RWPE2 (cell line): ENCODE data around the gene DEF6.
A peak's percentile ranks its signal among the peaks of the same experiment; 100 is the strongest.

Source experiments
- ATAC-seq: fragments of 200-7000 bp; cut with Tn5 transposase; 3 replicates; pipeline ENCODE4 v1.9.1; 2021; ENCODE audit warnings: low read depth
- DNase-seq: peaks from one replicate; pipeline ENCODE4 v3.0.0-alpha.2; 2020; ENCODE audit warnings: low spot score
- H3K27ac ChIP-seq: fragments of 450-650 bp; 2 replicates; pipeline ENCODE4 v1.5.1; 2017; ENCODE audit warnings: mild to moderate bottlenecking; ENCODE audit not compliant: poor library complexity, severe bottlenecking
- H3K27me3 ChIP-seq: fragments of 250-450 bp; sonication (Bioruptor Pico); 2 replicates; pipeline ENCODE4 v1.5.1; 2021; ENCODE audit warnings: mild to moderate bottlenecking, moderate library complexity; ENCODE audit not compliant: insufficient read depth, poor library complexity, severe bottlenecking
- H3K36me3 ChIP-seq: fragments of 250-450 bp; sonication (Bioruptor Pico); 2 replicates; pipeline ENCODE4 v1.5.1; 2020; ENCODE audit warnings: low read depth, mild to moderate bottlenecking, moderate library complexity
- H3K4me1 ChIP-seq: fragments of 250-450 bp; sonication (Bioruptor Pico); 2 replicates; pipeline ENCODE4 v1.5.1; 2021; ENCODE audit warnings: mild to moderate bottlenecking, moderate library complexity; ENCODE audit not compliant: insufficient read depth, poor library complexity, severe bottlenecking
- H3K4me3 ChIP-seq: fragments of 250-450 bp; sonication (Bioruptor Pico); 2 replicates; pipeline ENCODE4 v1.5.1; 2021; ENCODE audit warnings: mild to moderate bottlenecking, moderate library complexity; ENCODE audit not compliant: severe bottlenecking
- H3K9me3 ChIP-seq: fragments of 250-450 bp; sonication (Bioruptor Pico); 2 replicates; pipeline ENCODE4 v1.5.1; 2021; ENCODE audit warnings: mild to moderate bottlenecking, moderate library complexity; ENCODE audit not compliant: severe bottlenecking
- TF ChIP-seq, protein P1 (sequence below): fragments of 450-650 bp; IDR thresholded peaks from one replicate; pipeline ENCODE4 v1.5.1; 2017; ENCODE audit warnings: mild to moderate bottlenecking, moderate library complexity; ENCODE audit not compliant: poor library complexity, severe bottlenecking

The DEF6 gene

GRCh38 chr6:35354361-35355135 is 56.9 kb downstream of the DEF6 start:
- Histone ChIP-seq H3K4me1 (peaks cover 5% of the 10 kb centered on the region), H3K27me3 (no peaks in the 10 kb centered on the region), H3K27ac (no peak overlapping the region), H3K4me3 (no peak overlapping the region), H3K36me3 (peaks cover 46% of the 10 kb centered on the region), H3K9me3 (no peaks in the 10 kb centered on the region)
- ATAC-seq (no peak), DNase-seq (no peak)
- TF ChIP-seq, protein P1, sequence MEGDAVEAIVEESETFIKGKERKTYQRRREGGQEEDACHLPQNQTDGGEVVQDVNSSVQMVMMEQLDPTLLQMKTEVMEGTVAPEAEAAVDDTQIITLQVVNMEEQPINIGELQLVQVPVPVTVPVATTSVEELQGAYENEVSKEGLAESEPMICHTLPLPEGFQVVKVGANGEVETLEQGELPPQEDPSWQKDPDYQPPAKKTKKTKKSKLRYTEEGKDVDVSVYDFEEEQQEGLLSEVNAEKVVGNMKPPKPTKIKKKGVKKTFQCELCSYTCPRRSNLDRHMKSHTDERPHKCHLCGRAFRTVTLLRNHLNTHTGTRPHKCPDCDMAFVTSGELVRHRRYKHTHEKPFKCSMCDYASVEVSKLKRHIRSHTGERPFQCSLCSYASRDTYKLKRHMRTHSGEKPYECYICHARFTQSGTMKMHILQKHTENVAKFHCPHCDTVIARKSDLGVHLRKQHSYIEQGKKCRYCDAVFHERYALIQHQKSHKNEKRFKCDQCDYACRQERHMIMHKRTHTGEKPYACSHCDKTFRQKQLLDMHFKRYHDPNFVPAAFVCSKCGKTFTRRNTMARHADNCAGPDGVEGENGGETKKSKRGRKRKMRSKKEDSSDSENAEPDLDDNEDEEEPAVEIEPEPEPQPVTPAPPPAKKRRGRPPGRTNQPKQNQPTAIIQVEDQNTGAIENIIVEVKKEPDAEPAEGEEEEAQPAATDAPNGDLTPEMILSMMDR, result no peak

- TF ChIP-seq, protein P1, result no peak
- H3K9me3 ChIP-seq, result no peaks in the 10 kb centered on the region
- no peaks in the 10 kb centered on the region for H3K27me3 ChIP-seq
- H3K4me3 ChIP-seq, result no peak overlapping the region
- no peak for DNase-seq
- no peak for ATAC-seq
- H3K27ac ChIP-seq, result no peak overlapping the region
- H3K4me1 ChIP-seq, result peaks cover 14% of the 10 kb centered on the region
- H3K36me3 ChIP-seq, result peaks cover 33% of the 10 kb centered on the region
These were observed 58.8 kb downstream of the DEF6 start for GRCh38 chr6:35356391-35356790.

- no peak for DNase-seq
- TF ChIP-seq, protein P1, result no peak
- peaks cover 14% of the 10 kb centered on the region for H3K4me1 ChIP-seq
- H3K36me3 ChIP-seq, result peaks cover 20% of the 10 kb centered on the region
- H3K4me3 ChIP-seq, result no peak overlapping the region
- no peak for ATAC-seq
- no peaks in the 10 kb centered on the region for H3K27me3 ChIP-seq
- H3K27ac ChIP-seq, result no peak overlapping the region
- no peaks in the 10 kb centered on the region for H3K9me3 ChIP-seq
These were observed 60.1 kb downstream of the DEF6 start for GRCh38 chr6:35357677-35358076.

DNA sequence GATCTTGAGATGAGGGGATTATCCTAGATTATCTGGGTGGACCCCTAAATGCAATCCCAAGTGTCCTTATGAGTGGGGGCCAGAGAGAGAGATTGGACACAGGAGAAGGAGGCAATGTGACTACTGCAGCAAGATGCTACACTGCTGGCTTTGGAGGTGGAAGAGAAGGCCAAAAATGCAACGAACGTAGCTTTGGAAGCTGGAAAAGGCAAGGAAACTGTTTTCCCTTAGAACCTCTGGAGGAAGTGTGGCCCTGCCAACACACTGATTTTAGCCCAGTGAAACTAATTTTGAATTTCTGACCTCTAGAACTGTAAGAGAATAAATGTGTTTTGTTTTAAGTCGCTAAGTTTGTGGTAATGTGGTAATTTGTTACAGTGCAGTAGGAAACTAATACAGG is 60.5 kb downstream of the DEF6 start:
- no peaks in the 10 kb centered on the region for H3K27me3 ChIP-seq
- DNase-seq, result no peak
- TF ChIP-seq, protein P1, result no peak
- no peak overlapping the region for H3K27ac ChIP-seq
- ATAC-seq, result no peak
- peaks cover 14% of the 10 kb centered on the region for H3K4me1 ChIP-seq
- no peak overlapping the region for H3K4me3 ChIP-seq
- H3K9me3 ChIP-seq, result no peaks in the 10 kb centered on the region
- H3K36me3 ChIP-seq, result peaks cover 16% of the 10 kb centered on the region

GRCh38 chr6:35359346-35359743 is 61.7 kb downstream of the DEF6 start:
- peak overlapping the region; percentile 64 for H3K27ac ChIP-seq
- H3K27me3 ChIP-seq, result no peaks in the 10 kb centered on the region
- ATAC-seq (no peak), DNase-seq (no peak)
- H3K36me3 ChIP-seq, result peaks cover 8% of the 10 kb centered on the region; the same call in 1 of the 2 replicates
- no peak overlapping the region for H3K4me3 ChIP-seq
- TF ChIP-seq, protein P1, result no peak
- H3K9me3 ChIP-seq, result no peaks in the 10 kb centered on the region
- H3K4me1 ChIP-seq, result peaks cover 14% of the 10 kb centered on the region
